GM12892 (cell line): Measurements from ENCODE around the gene TNS1.

Experiments
- POLR2A ChIP-seq: IDR thresholded peaks from 2 replicates; pipeline ENCODE4 v1.6.1; 2011; ENCODE audit warnings: low read depth, low read length, control low read depth
- POLR2AphosphoS5 ChIP-seq: IDR thresholded peaks from 2 replicates; pipeline ENCODE4 v1.6.1; 2011; ENCODE audit warnings: low read depth, low read length, control low read depth
- TAF1 ChIP-seq: IDR thresholded peaks from 2 replicates; pipeline ENCODE4 v1.6.1; 2011; ENCODE audit warnings: low read depth, mild to moderate bottlenecking, control low read depth, low read length, borderline replicate concordance

- no peak for TF ChIP-seq POLR2AphosphoS5
- TF ChIP-seq TAF1, result no peak
- no peak for TF ChIP-seq POLR2A
Measured at GRCh38 chr2:217839073-217839749, 163.6 kb downstream of the TNS1 start.
